Left forelimb (tissue), 1 donor: ENCODE measurements around the gene ELMO2.

Experiments
- DNase-seq: peaks from one replicate; pipeline ENCODE4 v3.0.0-alpha.2; 2018; ENCODE audit warnings: low spot score

ELMO2 gene

GRCh38 chr20:46406200-46406985 is at the start of gene ELMO2:
TSS of gene ELMO2 (minus strand) at chr20:46406615. CDS start at chr20:46394482, 12,133 bp downstream.
- DNase-seq, result peak; percentile 95

- DNase-seq, result no peak
These were observed 49.3 kb upstream of the ELMO2 start for GRCh38 chr20:46455729-46456128.

GRCh38 chr20:46446851-46447250 is 40.4 kb upstream of the ELMO2 start:
- no peak for DNase-seq

- no peak for DNase-seq
These were observed 33.4 kb upstream of the ELMO2 start for GRCh38 chr20:46439837-46440236.

- no peak for DNase-seq
These were observed 31.8 kb upstream of the ELMO2 start for GRCh38 chr20:46438156-46438750.

GRCh38 chr20:46435146-46435545 is 28.7 kb upstream of the ELMO2 start:
- DNase-seq, result no peak

- DNase-seq, result no peak
These were observed 28.2 kb upstream of the ELMO2 start for GRCh38 chr20:46434597-46434996.

GRCh38 chr20:46433051-46433450 is 26.6 kb upstream of the ELMO2 start:
- DNase-seq, result no peak

- DNase-seq, result no peak
These were observed 24.7 kb upstream of the ELMO2 start for GRCh38 chr20:46430921-46431712.

GRCh38 chr20:46427384-46427783 is 21.0 kb upstream of the ELMO2 start:
- DNase-seq, result no peak

GRCh38 chr20:46423882-46424482 is 17.6 kb upstream of the ELMO2 start:
- no peak for DNase-seq

- DNase-seq, result peak; percentile 9
These were observed 16.9 kb upstream of the ELMO2 start for GRCh38 chr20:46423342-46423741.

- DNase-seq, result no peak
These were observed 14.5 kb upstream of the ELMO2 start for GRCh38 chr20:46420878-46421277.

- DNase-seq, result no peak
These were observed 13.5 kb upstream of the ELMO2 start for GRCh38 chr20:46419882-46420281.

- no peak for DNase-seq
These were observed 10.4 kb upstream of the ELMO2 start for GRCh38 chr20:46416839-46417238.

GRCh38 chr20:46416421-46416820 is 10.0 kb upstream of the ELMO2 start:
- no peak for DNase-seq

GRCh38 chr20:46415773-46416172 is 9.4 kb upstream of the ELMO2 start:
- DNase-seq, result no peak

GRCh38 chr20:46414608-46415007 is 8.2 kb upstream of the ELMO2 start:
- no peak for DNase-seq

- no peak for DNase-seq
These were observed 5.2 kb upstream of the ELMO2 start for GRCh38 chr20:46411637-46412036.

- no peak for DNase-seq
These were observed 1.9 kb upstream of the ELMO2 start for GRCh38 chr20:46408281-46408731.

GRCh38 chr20:46407671-46407996 is 1.2 kb upstream of the ELMO2 start:
- no peak for DNase-seq

- DNase-seq, result no peak
These were observed 713 bp upstream of the ELMO2 start for GRCh38 chr20:46406986-46407670.
